HepG2 (cell line): Measurements from ENCODE around the gene MORN5. TPM values are rescaled to one million over a fixed set of nuclear protein-coding genes. Genes with fewer than 3 reads are reported as not detected.

ENCODE experiments used
- CBX1 ChIP-seq: IDR thresholded peaks from one replicate; pipeline ENCODE4 v1.6.1; 2016; ENCODE audit warnings: antibody characterized with exemption, low read depth
- GFI1 ChIP-seq: sonication (generic); formaldehyde crosslinking; IDR thresholded peaks from 2 replicates; pipeline ENCODE4 v1.5.0; 2020; ENCODE audit warnings: missing genetic modification reagents, mild to moderate bottlenecking, borderline replicate concordance
- MATR3 ChIP-seq: sonication (generic); formaldehyde crosslinking; IDR thresholded peaks from 2 replicates; pipeline ENCODE4 v1.4.0; 2020; ENCODE audit warnings: missing genetic modification reagents
- MXI1 ChIP-seq: IDR thresholded peaks from 3 replicates; pipeline ENCODE4 v1.6.1; 2012; ENCODE audit warnings: low read depth, low read length, inconsistent platforms, borderline replicate concordance
- RAD21 ChIP-seq: fragments of 450-650 bp; formaldehyde crosslinking; IDR thresholded peaks from 2 replicates; pipeline ENCODE4 v1.5.0; 2020; ENCODE audit warnings: mild to moderate bottlenecking
- RNF2 ChIP-seq: fragments of 450-650 bp; conservative IDR thresholded peaks from 2 replicates; pipeline ENCODE4 v1.6.1; 2016; ENCODE audit warnings: low read depth
- SP2 ChIP-seq: sonication (generic); formaldehyde crosslinking; IDR thresholded peaks from 2 replicates; pipeline ENCODE4 v1.5.1; 2020; ENCODE audit warnings: mild to moderate bottlenecking, missing genetic modification reagents
- ZFP90 ChIP-seq: sonication (generic); formaldehyde crosslinking; IDR thresholded peaks from 2 replicates; pipeline ENCODE4 v1.8.0; 2022; ENCODE audit warnings: missing genetic modification reagents, mild to moderate bottlenecking, inconsistent platforms, borderline replicate concordance
- polyA plus RNA-seq, 8 experiments: library from polyadenylated mRNA; depleted of rRNA in 3 of 8; stranded (reverse) in 7 of 8; unstranded in 1 of 8; fragments of >200 nt; fragmentation: Illumina TruSeq in 4 of 8; extraction: Trizol in 4 of 8; gene quantifications; 2 replicates each; pipeline versions ENCODE4 v1.2.1 to v1.2.3, GENCODE V29; 2011 to 2016; ENCODE audit warnings: low read depth in 4 of 8, missing spikeins in 1 of 8, mixed read lengths in 1 of 8; ENCODE audit not compliant: insufficient read depth in 1 of 8
- total RNA-seq, 5 experiments: library from RNA; depleted of rRNA; stranded (reverse); fragments of >200 nt; fragmentation: Illumina TruSeq; extraction: Trizol; gene quantifications; 2 replicates each; pipeline ENCODE4 v1.2.3, GENCODE V29; 2016; ENCODE audit warnings: low read depth in 1 of 5
- TF ChIP-seq, protein P1 (sequence below): sonication (generic); formaldehyde crosslinking; IDR thresholded peaks from 2 replicates; pipeline ENCODE4 v1.4.0; 2020; ENCODE audit warnings: missing genetic modification reagents, borderline replicate concordance
- TF ChIP-seq, protein P2 (sequence below): sonication (generic); formaldehyde crosslinking; IDR thresholded peaks from 2 replicates; pipeline ENCODE4 v1.8.1; 2023; ENCODE audit warnings: mild to moderate bottlenecking, missing genetic modification reagents
- TF ChIP-seq, protein P3 (sequence below): sonication (generic); formaldehyde crosslinking; IDR thresholded peaks from 2 replicates; pipeline ENCODE4 v1.8.0; 2022; ENCODE audit warnings: missing genetic modification reagents, mild to moderate bottlenecking, inconsistent platforms, borderline replicate concordance
- TF ChIP-seq, protein P4 (sequence below): sonication (generic); formaldehyde crosslinking; IDR thresholded peaks from 2 replicates; pipeline ENCODE4 v1.4.0; 2020; ENCODE audit warnings: missing genetic modification reagents
- TF ChIP-seq, protein P5 (sequence below): sonication (generic); formaldehyde crosslinking; IDR thresholded peaks from 2 replicates; pipeline ENCODE4 v1.5.0; 2020; ENCODE audit warnings: mild to moderate bottlenecking, missing genetic modification reagents
- TF ChIP-seq, protein P6 (sequence below): IDR thresholded peaks from 2 replicates; pipeline ENCODE4 v1.6.1; 2016; ENCODE audit warnings: low read depth, control low read depth

MORN5 gene
- total and polyA plus RNA-seq, 2 of the 13 experiments (the other 11 are each of a cell fraction or from before 2014, with no cell fraction given): not detected

DNA sequence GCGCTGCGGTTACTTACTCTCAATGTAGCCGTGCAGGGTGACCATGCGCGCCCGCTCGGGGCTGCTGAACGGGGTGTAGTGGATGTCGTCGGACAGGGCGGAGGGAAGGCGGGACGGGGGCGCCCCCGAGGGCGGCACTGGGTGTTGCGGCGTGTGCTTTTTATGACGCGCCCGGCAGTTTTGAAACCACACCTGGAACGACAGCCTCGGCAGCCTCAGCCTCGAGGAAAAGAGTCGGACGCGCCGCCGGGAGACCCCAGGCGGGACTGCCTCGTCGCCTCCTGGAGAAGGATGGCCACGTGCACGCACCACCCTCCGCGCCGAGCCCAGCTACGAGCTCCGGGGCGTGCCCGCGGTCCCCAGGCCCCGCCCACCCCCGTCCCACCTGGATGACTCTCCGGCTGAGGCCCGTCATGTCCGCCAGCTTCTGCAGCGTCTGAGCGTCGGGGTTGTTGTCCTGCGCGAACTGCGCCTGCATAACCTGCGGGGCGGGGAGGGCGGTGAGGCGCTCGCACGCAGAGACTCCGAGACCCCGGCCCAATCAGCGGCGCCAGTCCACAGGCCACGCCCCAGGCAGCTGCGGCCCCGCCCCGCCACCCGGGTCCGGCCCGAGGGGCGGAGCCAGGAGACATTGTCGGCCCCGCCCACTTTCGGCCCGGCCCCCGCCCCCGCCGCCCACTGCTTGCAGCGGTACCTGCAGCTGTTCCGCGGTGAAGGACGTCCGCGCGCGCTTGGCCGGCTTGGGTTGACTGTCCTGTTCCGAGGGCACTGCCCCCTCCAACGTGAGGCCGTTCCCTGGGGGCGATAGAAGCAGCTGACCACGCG, 54.1 kb downstream of the MORN5 start (continued):
- TF ChIP-seq, protein P1, sequence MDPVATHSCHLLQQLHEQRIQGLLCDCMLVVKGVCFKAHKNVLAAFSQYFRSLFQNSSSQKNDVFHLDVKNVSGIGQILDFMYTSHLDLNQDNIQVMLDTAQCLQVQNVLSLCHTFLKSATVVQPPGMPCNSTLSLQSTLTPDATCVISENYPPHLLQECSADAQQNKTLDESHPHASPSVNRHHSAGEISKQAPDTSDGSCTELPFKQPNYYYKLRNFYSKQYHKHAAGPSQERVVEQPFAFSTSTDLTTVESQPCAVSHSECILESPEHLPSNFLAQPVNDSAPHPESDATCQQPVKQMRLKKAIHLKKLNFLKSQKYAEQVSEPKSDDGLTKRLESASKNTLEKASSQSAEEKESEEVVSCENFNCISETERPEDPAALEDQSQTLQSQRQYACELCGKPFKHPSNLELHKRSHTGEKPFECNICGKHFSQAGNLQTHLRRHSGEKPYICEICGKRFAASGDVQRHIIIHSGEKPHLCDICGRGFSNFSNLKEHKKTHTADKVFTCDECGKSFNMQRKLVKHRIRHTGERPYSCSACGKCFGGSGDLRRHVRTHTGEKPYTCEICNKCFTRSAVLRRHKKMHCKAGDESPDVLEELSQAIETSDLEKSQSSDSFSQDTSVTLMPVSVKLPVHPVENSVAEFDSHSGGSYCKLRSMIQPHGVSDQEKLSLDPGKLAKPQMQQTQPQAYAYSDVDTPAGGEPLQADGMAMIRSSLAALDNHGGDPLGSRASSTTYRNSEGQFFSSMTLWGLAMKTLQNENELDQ (CRISPR knock-in tag): no peak
- TF ChIP-seq MXI1 (no peak), GFI1 (no peak), SP2 (CRISPR knock-in tag) (no peak), MATR3 (CRISPR knock-in tag) (no peak), ZFP90 (CRISPR knock-in tag) (peak; percentile 88), RNF2 (peak; percentile 65; the same call in 1 of the 2 replicates), RAD21 (peak; percentile 21; the same call in 1 of the 2 replicates), CBX1 (no peak)
- TF ChIP-seq, protein P2, sequence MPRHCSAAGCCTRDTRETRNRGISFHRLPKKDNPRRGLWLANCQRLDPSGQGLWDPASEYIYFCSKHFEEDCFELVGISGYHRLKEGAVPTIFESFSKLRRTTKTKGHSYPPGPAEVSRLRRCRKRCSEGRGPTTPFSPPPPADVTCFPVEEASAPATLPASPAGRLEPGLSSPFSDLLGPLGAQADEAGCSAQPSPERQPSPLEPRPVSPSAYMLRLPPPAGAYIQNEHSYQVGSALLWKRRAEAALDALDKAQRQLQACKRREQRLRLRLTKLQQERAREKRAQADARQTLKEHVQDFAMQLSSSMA (CRISPR knock-in tag): no peak; the same call in 1 of the 2 replicates
- TF ChIP-seq, protein P3, sequence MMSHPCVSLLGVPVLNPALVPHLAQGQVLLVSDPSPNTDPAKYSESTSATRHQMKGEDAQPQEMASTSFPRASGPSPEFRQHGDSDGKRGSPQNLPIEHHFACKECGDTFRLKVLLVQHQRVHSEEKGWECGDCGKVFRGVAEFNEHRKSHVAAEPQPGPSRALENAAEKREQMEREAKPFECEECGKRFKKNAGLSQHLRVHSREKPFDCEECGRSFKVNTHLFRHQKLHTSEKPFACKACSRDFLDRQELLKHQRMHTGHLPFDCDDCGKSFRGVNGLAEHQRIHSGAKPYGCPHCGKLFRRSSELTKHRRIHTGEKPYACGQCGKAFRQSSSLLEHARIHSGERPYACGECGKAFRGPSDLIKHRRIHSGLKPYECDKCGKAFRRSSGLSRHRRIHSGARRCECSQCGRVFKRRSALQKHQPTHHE (CRISPR knock-in tag): peak; percentile 71; the same call in 1 of the 2 replicates
- TF ChIP-seq, protein P4, sequence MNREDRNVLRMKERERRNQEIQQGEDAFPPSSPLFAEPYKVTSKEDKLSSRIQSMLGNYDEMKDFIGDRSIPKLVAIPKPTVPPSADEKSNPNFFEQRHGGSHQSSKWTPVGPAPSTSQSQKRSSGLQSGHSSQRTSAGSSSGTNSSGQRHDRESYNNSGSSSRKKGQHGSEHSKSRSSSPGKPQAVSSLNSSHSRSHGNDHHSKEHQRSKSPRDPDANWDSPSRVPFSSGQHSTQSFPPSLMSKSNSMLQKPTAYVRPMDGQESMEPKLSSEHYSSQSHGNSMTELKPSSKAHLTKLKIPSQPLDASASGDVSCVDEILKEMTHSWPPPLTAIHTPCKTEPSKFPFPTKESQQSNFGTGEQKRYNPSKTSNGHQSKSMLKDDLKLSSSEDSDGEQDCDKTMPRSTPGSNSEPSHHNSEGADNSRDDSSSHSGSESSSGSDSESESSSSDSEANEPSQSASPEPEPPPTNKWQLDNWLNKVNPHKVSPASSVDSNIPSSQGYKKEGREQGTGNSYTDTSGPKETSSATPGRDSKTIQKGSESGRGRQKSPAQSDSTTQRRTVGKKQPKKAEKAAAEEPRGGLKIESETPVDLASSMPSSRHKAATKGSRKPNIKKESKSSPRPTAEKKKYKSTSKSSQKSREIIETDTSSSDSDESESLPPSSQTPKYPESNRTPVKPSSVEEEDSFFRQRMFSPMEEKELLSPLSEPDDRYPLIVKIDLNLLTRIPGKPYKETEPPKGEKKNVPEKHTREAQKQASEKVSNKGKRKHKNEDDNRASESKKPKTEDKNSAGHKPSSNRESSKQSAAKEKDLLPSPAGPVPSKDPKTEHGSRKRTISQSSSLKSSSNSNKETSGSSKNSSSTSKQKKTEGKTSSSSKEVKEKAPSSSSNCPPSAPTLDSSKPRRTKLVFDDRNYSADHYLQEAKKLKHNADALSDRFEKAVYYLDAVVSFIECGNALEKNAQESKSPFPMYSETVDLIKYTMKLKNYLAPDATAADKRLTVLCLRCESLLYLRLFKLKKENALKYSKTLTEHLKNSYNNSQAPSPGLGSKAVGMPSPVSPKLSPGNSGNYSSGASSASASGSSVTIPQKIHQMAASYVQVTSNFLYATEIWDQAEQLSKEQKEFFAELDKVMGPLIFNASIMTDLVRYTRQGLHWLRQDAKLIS (CRISPR knock-in tag): no peak
- TF ChIP-seq, protein P5, sequence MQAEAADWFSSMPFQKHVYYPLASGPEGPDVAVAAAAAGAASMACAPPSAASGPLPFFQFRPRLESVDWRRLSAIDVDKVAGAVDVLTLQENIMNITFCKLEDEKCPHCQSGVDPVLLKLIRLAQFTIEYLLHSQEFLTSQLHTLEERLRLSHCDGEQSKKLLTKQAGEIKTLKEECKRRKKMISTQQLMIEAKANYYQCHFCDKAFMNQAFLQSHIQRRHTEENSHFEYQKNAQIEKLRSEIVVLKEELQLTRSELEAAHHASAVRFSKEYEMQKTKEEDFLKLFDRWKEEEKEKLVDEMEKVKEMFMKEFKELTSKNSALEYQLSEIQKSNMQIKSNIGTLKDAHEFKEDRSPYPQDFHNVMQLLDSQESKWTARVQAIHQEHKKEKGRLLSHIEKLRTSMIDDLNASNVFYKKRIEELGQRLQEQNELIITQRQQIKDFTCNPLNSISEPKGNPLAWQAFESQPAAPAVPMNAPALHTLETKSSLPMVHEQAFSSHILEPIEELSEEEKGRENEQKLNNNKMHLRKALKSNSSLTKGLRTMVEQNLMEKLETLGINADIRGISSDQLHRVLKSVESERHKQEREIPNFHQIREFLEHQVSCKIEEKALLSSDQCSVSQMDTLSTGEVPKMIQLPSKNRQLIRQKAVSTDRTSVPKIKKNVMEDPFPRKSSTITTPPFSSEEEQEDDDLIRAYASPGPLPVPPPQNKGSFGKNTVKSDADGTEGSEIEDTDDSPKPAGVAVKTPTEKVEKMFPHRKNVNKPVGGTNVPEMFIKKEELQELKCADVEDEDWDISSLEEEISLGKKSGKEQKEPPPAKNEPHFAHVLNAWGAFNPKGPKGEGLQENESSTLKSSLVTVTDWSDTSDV (CRISPR knock-in tag): no peak
- TF ChIP-seq, protein P6, sequence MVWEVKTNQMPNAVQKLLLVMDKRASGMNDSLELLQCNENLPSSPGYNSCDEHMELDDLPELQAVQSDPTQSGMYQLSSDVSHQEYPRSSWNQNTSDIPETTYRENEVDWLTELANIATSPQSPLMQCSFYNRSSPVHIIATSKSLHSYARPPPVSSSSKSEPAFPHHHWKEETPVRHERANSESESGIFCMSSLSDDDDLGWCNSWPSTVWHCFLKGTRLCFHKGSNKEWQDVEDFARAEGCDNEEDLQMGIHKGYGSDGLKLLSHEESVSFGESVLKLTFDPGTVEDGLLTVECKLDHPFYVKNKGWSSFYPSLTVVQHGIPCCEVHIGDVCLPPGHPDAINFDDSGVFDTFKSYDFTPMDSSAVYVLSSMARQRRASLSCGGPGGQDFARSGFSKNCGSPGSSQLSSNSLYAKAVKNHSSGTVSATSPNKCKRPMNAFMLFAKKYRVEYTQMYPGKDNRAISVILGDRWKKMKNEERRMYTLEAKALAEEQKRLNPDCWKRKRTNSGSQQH (CRISPR knock-in tag): no peak
